HG03460 (cell line): ENCODE measurements around the gene ASAP3.

ENCODE experiments used
- ATAC-seq: cut with Tn5 transposase; IDR thresholded peaks from one replicate; pipeline ENCODE4 v1.9.1; 2021; ENCODE audit not compliant: unreplicated experiment

ASAP3 gene

GRCh38 chr1:23478896-23479665, 4.9 kb downstream of the ASAP3 start:
- ATAC-seq = no peak

- no peak for ATAC-seq
Measured at GRCh38 chr1:23477359-23478144, 6.4 kb downstream of the ASAP3 start.

GRCh38 chr1:23475641-23476040, 8.3 kb downstream of the ASAP3 start:
- no peak for ATAC-seq

GRCh38 chr1:23475134-23475628, 8.8 kb downstream of the ASAP3 start:
- ATAC-seq = no peak

- no peak for ATAC-seq
Measured at GRCh38 chr1:23473037-23473800, 10.8 kb downstream of the ASAP3 start.

- no peak for ATAC-seq
Measured at GRCh38 chr1:23472351-23473036, 11.5 kb downstream of the ASAP3 start.

GRCh38 chr1:23471473-23472075, 12.4 kb downstream of the ASAP3 start:
- ATAC-seq = no peak

GRCh38 chr1:23470282-23471070, 13.5 kb downstream of the ASAP3 start:
- no peak for ATAC-seq

GRCh38 chr1:23469372-23469982, 14.5 kb downstream of the ASAP3 start:
- ATAC-seq = no peak

GRCh38 chr1:23466423-23466989, 17.5 kb downstream of the ASAP3 start:
- no peak for ATAC-seq

GRCh38 chr1:23463286-23463685, 20.7 kb downstream of the ASAP3 start:
- ATAC-seq = no peak

- ATAC-seq = no peak
Measured at GRCh38 chr1:23462766-23463165, 21.2 kb downstream of the ASAP3 start.

GRCh38 chr1:23461050-23461449, 22.9 kb downstream of the ASAP3 start:
- no peak for ATAC-seq

GRCh38 chr1:23460519-23460918, 23.5 kb downstream of the ASAP3 start:
- no peak for ATAC-seq

- no peak for ATAC-seq
Measured at GRCh38 chr1:23459338-23459757, 24.6 kb downstream of the ASAP3 start.

- ATAC-seq = no peak
Measured at GRCh38 chr1:23456226-23456625, 27.8 kb downstream of the ASAP3 start.

- ATAC-seq = no peak
Measured at GRCh38 chr1:23453455-23454000, 30.5 kb downstream of the ASAP3 start.

- no peak for ATAC-seq
Measured at GRCh38 chr1:23452011-23452411, 32.0 kb downstream of the ASAP3 start.

- no peak for ATAC-seq
Measured at GRCh38 chr1:23451441-23451840, 32.5 kb downstream of the ASAP3 start.
